ENCODE results near the gene BCKDHB. TPM values are rescaled to one million over a fixed set of nuclear protein-coding genes. Genes with fewer than 3 reads are reported as not detected.

The BCKDHB gene
- total and polyA plus RNA-seq, 2 of the 4 experiments (the other 2 are of a cell fraction): 11.2 to 11.8 TPM

- Histone ChIP-seq H3K9me3 (ENCODE audit: control insufficient read depth, insufficient read depth, low read length) (no peaks in the 10 kb centered on the region; the same call in 1 of the 2 replicates), H3K4me1 (ENCODE audit: control insufficient read depth, insufficient read depth, low read length) (no peaks in the 10 kb centered on the region), H4K5ac (ENCODE audit: low read depth, low read length) (no peak overlapping the region), H3K4me3 (ENCODE audit: insufficient read depth, low read depth, low read length) (no peak overlapping the region), H4K91ac (ENCODE audit: insufficient read depth, low read depth, low read length) (no peak overlapping the region), H4K20me1 (ENCODE audit: insufficient read depth, low read length) (no peaks in the 10 kb centered on the region), H3K56ac (ENCODE audit: extremely low read depth, insufficient read depth, low read length) (no peak overlapping the region), H3K23ac (ENCODE audit: low read depth, low read length) (no peak overlapping the region), H3K27me3 (ENCODE audit: control insufficient read depth, insufficient read depth, low read length) (no peaks in the 10 kb centered on the region), H3K18ac (ENCODE audit: low read depth, low read length) (no peak overlapping the region), H3K27ac (ENCODE audit: insufficient read depth, low read length) (no peak overlapping the region), H4K8ac (ENCODE audit: low read depth in 2 of 2, low read length in 2 of 2) (no peak overlapping the region), H2AFZ (replicated peaks; ENCODE audit: low read length, poor library complexity) (no peak overlapping the region), H3K14ac (replicated peaks; ENCODE audit: low read depth, low read length) (no peak overlapping the region), H3K9ac (ENCODE audit: low read depth, low read length) (no peak overlapping the region), H2AK5ac (ENCODE audit: low read depth, low read length) (no peak overlapping the region), H3K79me1 (ENCODE audit: low read depth in 1 of 2, low read length in 2 of 2) (no peaks in the 10 kb centered on the region; a peak in 1 of 4 replicates), H2BK5ac (ENCODE audit: low read depth, low read length, poor library complexity, severe bottlenecking) (no peak overlapping the region), H2BK20ac (ENCODE audit: low read depth, low read length) (no peak overlapping the region), H3K4me2 (ENCODE audit: low read depth, low read length) (no peak overlapping the region), H2BK15ac (ENCODE audit: low read depth, low read length) (no peak overlapping the region), H3K4ac (ENCODE audit: low read depth, low read length) (no peak overlapping the region), H3K9me1 (ENCODE audit: insufficient read depth, low read length) (no peaks in the 10 kb centered on the region; the same call in 1 of the 2 replicates), H3K36me3 (ENCODE audit: control insufficient read depth, insufficient read depth, low read length) (no peaks in the 10 kb centered on the region), H2AK9ac (replicated peaks; ENCODE audit: low read depth, low read length, poor library complexity) (no peak overlapping the region), H2BK120ac (ENCODE audit: low read depth, low read length) (no peak overlapping the region)
- intact Hi-C loops (cut with micrococcal nuclease) (no loop called here), dilution Hi-C loops (cut with HindIII; ENCODE audit: low sequenced_read_pairs, unreplicated experiment) (no loop called here), in situ Hi-C loops (cut with MboI; ENCODE audit: low sequenced_read_pairs) (no loop called here)
- DNase-seq (no peak), ATAC-seq (ENCODE audit: low read depth) (no peak)
- no TSS peak for BruUV-seq (replicated peaks)
- TF ChIP-seq SMC3 (IDR thresholded peaks at IDR 0.05; ENCODE audit: low read depth, low read length) (no peak), BHLHE40 (IDR thresholded peaks at IDR 0.05; ENCODE audit: low read depth, low read length) (no peak), RAD21 (IDR thresholded peaks at IDR 0.05; ENCODE audit: low read length) (no peak), CTCF (conservative IDR thresholded peaks at IDR 0.05; ENCODE audit: low read depth, low read length) (no peak), USF2 (IDR thresholded peaks at IDR 0.05; ENCODE audit: low read depth, low read length) (no peak)
- POLR2A ChIA-PET (ENCODE audit: unreplicated experiment): no interaction called here
- CTCF ChIA-PET: no interaction called here
- no CpG with 5 or more reads among the region's 2 CpGs for WGBS, 2 experiments (ENCODE audit: extremely low coverage in 2 of 2, insufficient read length in 1 of 2)
Observed at GRCh38 chr6:80271074-80271473, 164.6 kb downstream of the BCKDHB start.

Data from IMR-90 (cell line).